Liver (tissue), 9 donors: Measurements from ENCODE around the gene CRAMP1. TPM values are rescaled to one million over a fixed set of nuclear protein-coding genes. Genes with fewer than 3 reads are reported as not detected.

ENCODE experiments used
- DNase-seq: peaks from one replicate; pipeline ENCODE4 v3.0.0-alpha.2; 2017; ENCODE audit warnings: low spot score
- H3K27ac ChIP-seq, 2 donors: one replicate each; pipeline ENCODE4 v1.7.0; 2013; ENCODE audit warnings: inconsistent platforms in 2 of 2, low read length in 2 of 2, control low read depth in 1 of 2, low read depth in 1 of 2, mild to moderate bottlenecking in 1 of 2
- H3K27me3 ChIP-seq, 4 donors: one replicate each; pipeline versions ENCODE4 v1.6.1 to v1.7.0; 2013; ENCODE audit warnings: low read length in 3 of 4, inconsistent platforms in 1 of 4, mild to moderate bottlenecking in 1 of 4, moderate library complexity in 1 of 4; ENCODE audit not compliant: control insufficient read depth in 4 of 4, insufficient read depth in 4 of 4
- H3K36me3 ChIP-seq, 4 donors: one replicate each; pipeline versions ENCODE4 v1.6.1 to v1.7.0; 2013; ENCODE audit warnings: low read length in 3 of 4, mild to moderate bottlenecking in 3 of 4, low read depth in 1 of 4, moderate library complexity in 1 of 4; ENCODE audit not compliant: control insufficient read depth in 4 of 4, insufficient read depth in 3 of 4
- H3K4me1 ChIP-seq, 4 donors: one replicate each; pipeline versions ENCODE4 v1.6.1 to v1.7.0; 2013; ENCODE audit warnings: low read length in 3 of 4, mild to moderate bottlenecking in 3 of 4, moderate library complexity in 1 of 4; ENCODE audit not compliant: control insufficient read depth in 4 of 4, insufficient read depth in 4 of 4
- H3K4me3 ChIP-seq, 3 donors: one replicate each; pipeline versions ENCODE4 v1.6.1 to v1.7.0; 2013; ENCODE audit warnings: low read length in 3 of 3, control low read depth in 1 of 3, low read depth in 1 of 3, mild to moderate bottlenecking in 1 of 3
- H3K9ac ChIP-seq, 2 donors: one replicate each; pipeline ENCODE4 v1.7.0; 2013; ENCODE audit warnings: low read length in 2 of 2, mild to moderate bottlenecking in 2 of 2, moderate library complexity in 2 of 2, control low read depth in 1 of 2, low read depth in 1 of 2
- H3K9me3 ChIP-seq, 4 donors: one replicate each; pipeline versions ENCODE4 v1.6.1 to v1.7.0; 2013; ENCODE audit warnings: low read length in 3 of 4; ENCODE audit not compliant: control insufficient read depth in 4 of 4
- EGR1 ChIP-seq, 2 donors: IDR thresholded peaks; 2 replicates each; pipeline ENCODE4 v1.6.1; 2016 to 2018; ENCODE audit warnings: antibody characterized with exemption in 2 of 2, low read depth in 2 of 2
- FOXA1 ChIP-seq: IDR thresholded peaks from 2 replicates; pipeline ENCODE4 v1.6.1; 2016; ENCODE audit warnings: antibody characterized with exemption
- FOXA2 ChIP-seq: IDR thresholded peaks from 2 replicates; pipeline ENCODE4 v1.6.1; 2016; ENCODE audit warnings: antibody characterized with exemption
- GABPA ChIP-seq, 2 donors: IDR thresholded peaks in 1 of 2; conservative IDR thresholded peaks in 1 of 2; 2 replicates each; pipeline ENCODE4 v1.6.1; 2016; ENCODE audit warnings: antibody characterized with exemption in 2 of 2, mild to moderate bottlenecking in 1 of 2, moderate library complexity in 1 of 2
- HNF4A ChIP-seq, 2 donors: conservative IDR thresholded peaks; 2 replicates each; pipeline ENCODE4 v1.6.1; 2016; ENCODE audit warnings: antibody characterized with exemption in 2 of 2, mild to moderate bottlenecking in 2 of 2
- HNF4G ChIP-seq: IDR thresholded peaks from 2 replicates; pipeline ENCODE4 v1.6.1; 2016; ENCODE audit warnings: antibody characterized with exemption
- JUND ChIP-seq, 2 donors: IDR thresholded peaks; 2 replicates each; pipeline ENCODE4 v1.6.1; 2016; ENCODE audit warnings: antibody characterized with exemption in 2 of 2
- NR2F2 ChIP-seq: IDR thresholded peaks from 2 replicates; pipeline ENCODE4 v1.6.1; 2016; ENCODE audit warnings: antibody characterized with exemption
- RAD21 ChIP-seq, 2 donors: IDR thresholded peaks; 2 replicates each; pipeline ENCODE4 v1.6.1; 2016; ENCODE audit warnings: antibody characterized with exemption in 2 of 2, mild to moderate bottlenecking in 2 of 2
- RXRA ChIP-seq, 2 donors: IDR thresholded peaks; 2 replicates each; pipeline ENCODE4 v1.6.1; 2017 to 2018; ENCODE audit warnings: antibody characterized with exemption in 2 of 2, mild to moderate bottlenecking in 1 of 2
- SP1 ChIP-seq: IDR thresholded peaks from 2 replicates; pipeline ENCODE4 v1.6.1; 2018; ENCODE audit warnings: antibody characterized with exemption, mild to moderate bottlenecking
- TAF1 ChIP-seq: conservative IDR thresholded peaks from 2 replicates; pipeline ENCODE4 v1.6.1; 2016; ENCODE audit warnings: antibody characterized with exemption, mild to moderate bottlenecking
- YY1 ChIP-seq: IDR thresholded peaks from 2 replicates; pipeline ENCODE4 v1.6.1; 2016; ENCODE audit warnings: antibody characterized with exemption, mild to moderate bottlenecking
- WGBS: extraction: QIAGEN DNeasy Blood & Tissue Kit; methylation state at CpG from one replicate; pipeline ENCODE4 v1.1.7; 2013; 5-methylcytosine and 5-hydroxymethylcytosine counted together
- polyA plus RNA-seq, 2 donors: library from polyadenylated mRNA; stranded (reverse) in 1 of 2; unstranded in 1 of 2; fragments of 200-250 nt in 1 of 2; fragments of >200 nt in 1 of 2; fragmentation: Nextera tagmentation in 1 of 2; extraction: Ambion mirVana in 1 of 2; gene quantifications; one replicate each; pipeline versions ENCODE4 v1.2.1 to v1.2.3, GENCODE V29; 2013 to 2015
- total RNA-seq, 2 donors: library from RNA; depleted of rRNA; stranded (reverse); fragments of >200 nt; gene quantifications; one replicate each; pipeline ENCODE4 v1.2.3, GENCODE V29; 2014
- TF ChIP-seq, protein P1 (sequence below): IDR thresholded peaks from 2 replicates; pipeline ENCODE4 v1.6.1; 2016; ENCODE audit warnings: antibody characterized with exemption, mild to moderate bottlenecking
- TF ChIP-seq, protein P2 (sequence below): IDR thresholded peaks from 2 replicates; pipeline ENCODE4 v1.6.1; 2016; ENCODE audit warnings: antibody characterized with exemption
- TF ChIP-seq, protein P3 (sequence below): fragments of 150-350 bp; IDR thresholded peaks from 2 replicates; pipeline ENCODE4 v1.5.1; 2017; ENCODE audit warnings: improper control_type of control experiment, low read depth, low read length; ENCODE audit not compliant: missing input control
- TF ChIP-seq, protein P4 (sequence below): IDR thresholded peaks from 2 replicates; pipeline ENCODE4 v1.6.1; 2016; ENCODE audit warnings: antibody characterized with exemption
- TF ChIP-seq, protein P5 (sequence below): IDR thresholded peaks from 2 replicates; pipeline ENCODE4 v1.6.1; 2016; ENCODE audit warnings: antibody characterized with exemption
- donor health status: healthy.
- donor health status: healthy.
- donor health status: healthy.
- donor health status: healthy.
- donor health status: healthy.

Gene CRAMP1
- total and polyA plus RNA-seq, 4 donors = 1.1 to 6.4 (median 4.2) TPM

DNA sequence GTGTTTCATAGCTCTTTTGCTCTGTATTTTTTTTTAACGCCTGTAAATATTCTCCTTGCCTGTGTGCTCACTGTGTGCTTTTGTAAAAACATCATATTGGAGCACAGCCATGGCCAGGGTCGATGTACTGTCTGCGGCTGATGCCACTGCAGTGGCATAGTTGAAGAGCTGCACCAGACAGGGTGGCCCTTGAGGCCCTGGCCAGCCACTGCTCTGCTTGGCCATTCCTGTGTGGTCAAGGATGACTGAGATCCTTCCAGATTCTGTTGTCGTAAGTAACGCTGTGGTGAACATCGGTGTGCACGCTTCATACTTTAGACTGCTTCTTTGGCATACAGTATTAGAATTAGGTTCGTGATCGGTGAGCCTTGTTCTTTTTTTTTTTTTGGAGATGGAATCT is 14.6 kb downstream of the CRAMP1 start:
- Histone ChIP-seq H3K9ac (no peak overlapping the region), H3K9me3 (no peaks in the 10 kb centered on the region), H3K36me3 (peaks cover 0 to 33% (median 5%) of the 10 kb centered on the region in 4 donors), H3K4me3 (no peak overlapping the region), H3K27me3 (no peaks in the 10 kb centered on the region), H3K27ac (no peak overlapping the region), H3K4me1 (peaks cover 0 to 3% (median 0%) of the 10 kb centered on the region in 4 donors)
- TF ChIP-seq, protein P1, sequence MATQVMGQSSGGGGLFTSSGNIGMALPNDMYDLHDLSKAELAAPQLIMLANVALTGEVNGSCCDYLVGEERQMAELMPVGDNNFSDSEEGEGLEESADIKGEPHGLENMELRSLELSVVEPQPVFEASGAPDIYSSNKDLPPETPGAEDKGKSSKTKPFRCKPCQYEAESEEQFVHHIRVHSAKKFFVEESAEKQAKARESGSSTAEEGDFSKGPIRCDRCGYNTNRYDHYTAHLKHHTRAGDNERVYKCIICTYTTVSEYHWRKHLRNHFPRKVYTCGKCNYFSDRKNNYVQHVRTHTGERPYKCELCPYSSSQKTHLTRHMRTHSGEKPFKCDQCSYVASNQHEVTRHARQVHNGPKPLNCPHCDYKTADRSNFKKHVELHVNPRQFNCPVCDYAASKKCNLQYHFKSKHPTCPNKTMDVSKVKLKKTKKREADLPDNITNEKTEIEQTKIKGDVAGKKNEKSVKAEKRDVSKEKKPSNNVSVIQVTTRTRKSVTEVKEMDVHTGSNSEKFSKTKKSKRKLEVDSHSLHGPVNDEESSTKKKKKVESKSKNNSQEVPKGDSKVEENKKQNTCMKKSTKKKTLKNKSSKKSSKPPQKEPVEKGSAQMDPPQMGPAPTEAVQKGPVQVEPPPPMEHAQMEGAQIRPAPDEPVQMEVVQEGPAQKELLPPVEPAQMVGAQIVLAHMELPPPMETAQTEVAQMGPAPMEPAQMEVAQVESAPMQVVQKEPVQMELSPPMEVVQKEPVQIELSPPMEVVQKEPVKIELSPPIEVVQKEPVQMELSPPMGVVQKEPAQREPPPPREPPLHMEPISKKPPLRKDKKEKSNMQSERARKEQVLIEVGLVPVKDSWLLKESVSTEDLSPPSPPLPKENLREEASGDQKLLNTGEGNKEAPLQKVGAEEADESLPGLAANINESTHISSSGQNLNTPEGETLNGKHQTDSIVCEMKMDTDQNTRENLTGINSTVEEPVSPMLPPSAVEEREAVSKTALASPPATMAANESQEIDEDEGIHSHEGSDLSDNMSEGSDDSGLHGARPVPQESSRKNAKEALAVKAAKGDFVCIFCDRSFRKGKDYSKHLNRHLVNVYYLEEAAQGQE = no peak
- TF ChIP-seq GABPA (IDR thresholded peaks at IDR 0.05 in 1 of 2, conservative IDR thresholded peaks at IDR 0.05 in 1 of 2) = no peak
- TF ChIP-seq TAF1 = no peak
- TF ChIP-seq RXRA (IDR thresholded peaks at IDR 0.05) = no peak
- TF ChIP-seq, protein P2, sequence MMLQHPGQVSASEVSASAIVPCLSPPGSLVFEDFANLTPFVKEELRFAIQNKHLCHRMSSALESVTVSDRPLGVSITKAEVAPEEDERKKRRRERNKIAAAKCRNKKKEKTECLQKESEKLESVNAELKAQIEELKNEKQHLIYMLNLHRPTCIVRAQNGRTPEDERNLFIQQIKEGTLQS = no peak
- TF ChIP-seq HNF4G = no peak
- TF ChIP-seq, protein P3, sequence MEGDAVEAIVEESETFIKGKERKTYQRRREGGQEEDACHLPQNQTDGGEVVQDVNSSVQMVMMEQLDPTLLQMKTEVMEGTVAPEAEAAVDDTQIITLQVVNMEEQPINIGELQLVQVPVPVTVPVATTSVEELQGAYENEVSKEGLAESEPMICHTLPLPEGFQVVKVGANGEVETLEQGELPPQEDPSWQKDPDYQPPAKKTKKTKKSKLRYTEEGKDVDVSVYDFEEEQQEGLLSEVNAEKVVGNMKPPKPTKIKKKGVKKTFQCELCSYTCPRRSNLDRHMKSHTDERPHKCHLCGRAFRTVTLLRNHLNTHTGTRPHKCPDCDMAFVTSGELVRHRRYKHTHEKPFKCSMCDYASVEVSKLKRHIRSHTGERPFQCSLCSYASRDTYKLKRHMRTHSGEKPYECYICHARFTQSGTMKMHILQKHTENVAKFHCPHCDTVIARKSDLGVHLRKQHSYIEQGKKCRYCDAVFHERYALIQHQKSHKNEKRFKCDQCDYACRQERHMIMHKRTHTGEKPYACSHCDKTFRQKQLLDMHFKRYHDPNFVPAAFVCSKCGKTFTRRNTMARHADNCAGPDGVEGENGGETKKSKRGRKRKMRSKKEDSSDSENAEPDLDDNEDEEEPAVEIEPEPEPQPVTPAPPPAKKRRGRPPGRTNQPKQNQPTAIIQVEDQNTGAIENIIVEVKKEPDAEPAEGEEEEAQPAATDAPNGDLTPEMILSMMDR = no peak
- TF ChIP-seq YY1 = no peak
- TF ChIP-seq JUND (IDR thresholded peaks at IDR 0.05) = no peak
- no peak for TF ChIP-seq NR2F2
- no peak for TF ChIP-seq RAD21 (IDR thresholded peaks at IDR 0.05)
- TF ChIP-seq HNF4A (conservative IDR thresholded peaks at IDR 0.05) = no peak
- TF ChIP-seq, protein P4, sequence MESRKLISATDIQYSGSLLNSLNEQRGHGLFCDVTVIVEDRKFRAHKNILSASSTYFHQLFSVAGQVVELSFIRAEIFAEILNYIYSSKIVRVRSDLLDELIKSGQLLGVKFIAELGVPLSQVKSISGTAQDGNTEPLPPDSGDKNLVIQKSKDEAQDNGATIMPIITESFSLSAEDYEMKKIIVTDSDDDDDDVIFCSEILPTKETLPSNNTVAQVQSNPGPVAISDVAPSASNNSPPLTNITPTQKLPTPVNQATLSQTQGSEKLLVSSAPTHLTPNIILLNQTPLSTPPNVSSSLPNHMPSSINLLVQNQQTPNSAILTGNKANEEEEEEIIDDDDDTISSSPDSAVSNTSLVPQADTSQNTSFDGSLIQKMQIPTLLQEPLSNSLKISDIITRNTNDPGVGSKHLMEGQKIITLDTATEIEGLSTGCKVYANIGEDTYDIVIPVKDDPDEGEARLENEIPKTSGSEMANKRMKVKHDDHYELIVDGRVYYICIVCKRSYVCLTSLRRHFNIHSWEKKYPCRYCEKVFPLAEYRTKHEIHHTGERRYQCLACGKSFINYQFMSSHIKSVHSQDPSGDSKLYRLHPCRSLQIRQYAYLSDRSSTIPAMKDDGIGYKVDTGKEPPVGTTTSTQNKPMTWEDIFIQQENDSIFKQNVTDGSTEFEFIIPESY = no peak
- no peak for TF ChIP-seq FOXA2
- no peak for TF ChIP-seq SP1
- TF ChIP-seq EGR1 (IDR thresholded peaks at IDR 0.05; ENCODE audit: low read depth in 2 of 2) = no peak
- no peak for TF ChIP-seq FOXA1
- TF ChIP-seq, protein P5, sequence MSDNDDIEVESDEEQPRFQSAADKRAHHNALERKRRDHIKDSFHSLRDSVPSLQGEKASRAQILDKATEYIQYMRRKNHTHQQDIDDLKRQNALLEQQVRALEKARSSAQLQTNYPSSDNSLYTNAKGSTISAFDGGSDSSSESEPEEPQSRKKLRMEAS = no peak
- DNase-seq = no peak
- 94% methylated on average over 9 of the region's 9 CpGs for WGBS
